Fibroblast of skin of right biceps (primary cell): ENCODE data around the gene FXYD5.
"Not testable (repeated sequence)": the region's sequence is repeated elsewhere in the genome, so short reads cannot be mapped to it uniquely, and the experiment has no call there.

Experiments used
- DNase-seq: peaks from one replicate; pipeline ENCODE4 v3.0.0-alpha.2; 2013

Gene FXYD5

GRCh38 chr19:35120492-35120891 is 34.0 kb upstream of the FXYD5 start:
- DNase-seq: peak; percentile 77

- DNase-seq: peak; percentile 19
These were observed 33.6 kb upstream of the FXYD5 start for GRCh38 chr19:35120898-35121297.

GRCh38 chr19:35122687-35123551 is 31.6 kb upstream of the FXYD5 start:
- no peak for DNase-seq

- no peak for DNase-seq
These were observed 31.0 kb upstream of the FXYD5 start for GRCh38 chr19:35123573-35123972.

GRCh38 chr19:35124098-35125060 is 30.2 kb upstream of the FXYD5 start:
- peak; percentile 95 for DNase-seq

- DNase-seq: no peak
These were observed 29.2 kb upstream of the FXYD5 start for GRCh38 chr19:35125270-35125717.

GRCh38 chr19:35125749-35126623 is 28.5 kb upstream of the FXYD5 start:
- no peak for DNase-seq

GRCh38 chr19:35126624-35126959 is 27.9 kb upstream of the FXYD5 start:
- no peak for DNase-seq

GRCh38 chr19:35127871-35128270 is 26.7 kb upstream of the FXYD5 start:
- no peak for DNase-seq

GRCh38 chr19:35128398-35129057 is 26.0 kb upstream of the FXYD5 start:
- DNase-seq: no peak

- DNase-seq: not testable (repeated sequence)
These were observed 24.7 kb upstream of the FXYD5 start for GRCh38 chr19:35129724-35130274.

GRCh38 chr19:35130761-35131720 is 23.5 kb upstream of the FXYD5 start:
- no peak for DNase-seq

GRCh38 chr19:35132254-35132653 is 22.3 kb upstream of the FXYD5 start:
- DNase-seq: no peak

- no peak for DNase-seq
These were observed 20.7 kb upstream of the FXYD5 start for GRCh38 chr19:35133826-35134225.

GRCh38 chr19:35134601-35135242 is 19.8 kb upstream of the FXYD5 start, which contains the start of gene LGI4:
Gene LGI4, minus strand, starts transcription at chr19:35135059. Its CDS starts 379 bp downstream, at chr19:35134680.
- no peak for DNase-seq

- DNase-seq: peak; percentile 54
These were observed 19.1 kb upstream of the FXYD5 start for GRCh38 chr19:35135389-35135909.

GRCh38 chr19:35136231-35136630 is 18.3 kb upstream of the FXYD5 start:
- no peak for DNase-seq

- DNase-seq: no peak
These were observed 17.4 kb upstream of the FXYD5 start for GRCh38 chr19:35136977-35137702.
